HUES64 (cell line): ENCODE results near the gene ARID3B.
A peak's percentile ranks its signal among the peaks of the same experiment; 100 is the strongest.
"Not testable (repeated sequence)": the region's sequence is repeated elsewhere in the genome, so short reads cannot be mapped to it uniquely, and the experiment has no call there.

Experiments
- H3K27ac ChIP-seq: 2 replicates; pipeline ENCODE4 v1.7.0; 2013; ENCODE audit warnings: low read depth, low read length, inconsistent platforms
- H3K27me3 ChIP-seq: 2 replicates; pipeline ENCODE4 v1.6.1; 2013; ENCODE audit warnings: mild to moderate bottlenecking, low read length; ENCODE audit not compliant: insufficient read depth
- H3K36me3 ChIP-seq: 2 replicates; pipeline ENCODE4 v1.6.1; 2013; ENCODE audit warnings: mild to moderate bottlenecking, low read length; ENCODE audit not compliant: insufficient read depth
- H3K4me1 ChIP-seq: 2 replicates; pipeline ENCODE4 v1.6.1; 2013; ENCODE audit warnings: mild to moderate bottlenecking, low read length, moderate library complexity; ENCODE audit not compliant: insufficient read depth
- H3K4me3 ChIP-seq: 2 replicates; pipeline ENCODE4 v1.5.1; 2013; ENCODE audit warnings: mild to moderate bottlenecking, low read length, moderate library complexity
- H3K9ac ChIP-seq: 2 replicates; pipeline ENCODE4 v1.6.1; 2013; ENCODE audit warnings: mild to moderate bottlenecking, low read depth, low read length
- H3K9me3 ChIP-seq: 2 replicates; pipeline ENCODE4 v1.6.1; 2013; ENCODE audit warnings: low read depth, low read length; ENCODE audit not compliant: insufficient read depth
- WGBS: fragments of 150-250, 120-280 bp; methylation state at CpG from one replicate; pipeline ENCODE4 v1.1.7; 2013; ENCODE audit warnings: missing lambda C conversion rate; 5-methylcytosine and 5-hydroxymethylcytosine counted together

The ARID3B gene

GRCh38 chr15:74535388-74536084 lies 5.5 kb upstream of the ARID3B start:
- H3K4me1 ChIP-seq: peaks cover 21% of the 10 kb centered on the region

GRCh38 chr15:74537736-74538135 lies 3.3 kb upstream of the ARID3B start:
- Histone ChIP-seq H3K9ac (no peak overlapping the region), H3K4me3 (no peak overlapping the region), H3K9me3 (no peaks in the 10 kb centered on the region), H3K36me3 (no peaks in the 10 kb centered on the region), H3K4me1 (peaks cover 11% of the 10 kb centered on the region), H3K27me3 (no peaks in the 10 kb centered on the region), H3K27ac (no peak overlapping the region)
- 98% methylated on average over 1 of the region's 1 CpG for WGBS

More at GRCh38 chr15:74535388-74536084, 5.5 kb upstream of the ARID3B start:
- H3K9me3 ChIP-seq: no peaks in the 10 kb centered on the region
- H3K9ac ChIP-seq: no peak overlapping the region
- no peak overlapping the region for H3K27ac ChIP-seq
- H3K4me3 ChIP-seq: no peak overlapping the region
- H3K36me3 ChIP-seq: no peaks in the 10 kb centered on the region
- WGBS: 81% methylated on average over 3 of the region's 3 CpGs
- no peaks in the 10 kb centered on the region for H3K27me3 ChIP-seq

- 96% methylated on average over 12 of the region's 12 CpGs for WGBS
- Histone ChIP-seq H3K4me3 (peak overlapping the region; percentile 97; the same call in 1 of the 2 replicates), H3K4me1 (peaks cover 20% of the 10 kb centered on the region)
- not testable (repeated sequence) for H3K36me3 ChIP-seq, H3K27ac ChIP-seq, H3K27me3 ChIP-seq, H3K9ac ChIP-seq, H3K9me3 ChIP-seq
These were observed 1.5 kb upstream of the ARID3B start for GRCh38 chr15:74539521-74539920.

- Histone ChIP-seq H3K36me3 (peaks cover 12% of the 10 kb centered on the region), H3K9ac (peak overlapping the region; percentile 91), H3K9me3 (no peaks in the 10 kb centered on the region), H3K4me3 (peak overlapping the region; percentile 97), H3K27ac (peak overlapping the region; percentile 92), H3K4me1 (peaks cover 25% of the 10 kb centered on the region), H3K27me3 (no peaks in the 10 kb centered on the region)
- WGBS: 8% methylated on average over 17 of the region's 17 CpGs
These were observed 759 bp upstream of the ARID3B start for GRCh38 chr15:74540161-74540760.

GRCh38 chr15:74541494-74542165 lies 610 bp downstream of the ARID3B start:
- Histone ChIP-seq H3K27ac (peak overlapping the region; percentile 97), H3K4me1 (peaks cover 27% of the 10 kb centered on the region)
- under 1% methylated on average over 21 of the region's 21 CpGs for WGBS

GRCh38 chr15:74542166-74543042 lies 1.4 kb downstream of the ARID3B start:
- Histone ChIP-seq H3K36me3 (peaks cover 29% of the 10 kb centered on the region), H3K4me1 (peaks cover 27% of the 10 kb centered on the region), H3K27me3 (no peaks in the 10 kb centered on the region), H3K9me3 (no peaks in the 10 kb centered on the region), H3K9ac (peak overlapping the region; percentile 96), H3K4me3 (peak overlapping the region; percentile 96), H3K27ac (peak overlapping the region; percentile 65)
- 52% methylated on average over 6 of the region's 8 CpGs for WGBS

More at GRCh38 chr15:74541494-74542165, 610 bp downstream of the ARID3B start:
- Histone ChIP-seq H3K27me3 (no peaks in the 10 kb centered on the region), H3K9ac (peak overlapping the region; percentile 96), H3K36me3 (peaks cover 25% of the 10 kb centered on the region), H3K9me3 (no peaks in the 10 kb centered on the region), H3K4me3 (peak overlapping the region; percentile 96)

GRCh38 chr15:74543043-74543422 lies 2.0 kb downstream of the ARID3B start:
- Histone ChIP-seq H3K9me3 (no peaks in the 10 kb centered on the region), H3K27me3 (no peaks in the 10 kb centered on the region), H3K4me3 (peak overlapping the region; percentile 96), H3K36me3 (peaks cover 35% of the 10 kb centered on the region), H3K4me1 (peaks cover 27% of the 10 kb centered on the region), H3K9ac (peak overlapping the region; percentile 48; the same call in 1 of the 2 replicates), H3K27ac (0 out of 2 replicates have a peak overlapping the region, but pooled peaks have one; percentile 40)
- 44% methylated on average over 3 of the region's 3 CpGs for WGBS

- peak overlapping the region; percentile 96 for H3K4me3 ChIP-seq
- peaks cover 41% of the 10 kb centered on the region for H3K36me3 ChIP-seq
- WGBS: 47% methylated on average over 3 of the region's 3 CpGs
- H3K9ac ChIP-seq: peak overlapping the region; percentile 48; the same call in 1 of the 2 replicates
- no peaks in the 10 kb centered on the region for H3K27me3 ChIP-seq
- H3K27ac ChIP-seq: no peak overlapping the region
- peaks cover 31% of the 10 kb centered on the region for H3K4me1 ChIP-seq
- H3K9me3 ChIP-seq: no peaks in the 10 kb centered on the region
These were observed 2.6 kb downstream of the ARID3B start for GRCh38 chr15:74543583-74543982.

- Histone ChIP-seq H3K27ac (no peak overlapping the region), H3K36me3 (peaks cover 53% of the 10 kb centered on the region), H3K9me3 (no peaks in the 10 kb centered on the region), H3K9ac (no peak overlapping the region), H3K27me3 (no peaks in the 10 kb centered on the region), H3K4me3 (no peak overlapping the region), H3K4me1 (peaks cover 32% of the 10 kb centered on the region)
These were observed 4.1 kb downstream of the ARID3B start for GRCh38 chr15:74545086-74545485.

GRCh38 chr15:74545776-74546656 lies 5.0 kb downstream of the ARID3B start:
- Histone ChIP-seq H3K9ac (no peak overlapping the region; the same call in 1 of the 2 replicates), H3K36me3 (peaks cover 63% of the 10 kb centered on the region), H3K4me3 (no peak overlapping the region), H3K27me3 (no peaks in the 10 kb centered on the region), H3K27ac (no peak overlapping the region), H3K9me3 (no peaks in the 10 kb centered on the region), H3K4me1 (peaks cover 32% of the 10 kb centered on the region)
- 80% methylated on average over 23 of the region's 23 CpGs for WGBS
